ENCODE results near the gene SIL1. TPM values are rescaled to one million over a fixed set of nuclear protein-coding genes. Genes with fewer than 3 reads are reported as not detected.

Gene SIL1
- total RNA-seq, 1 experiment from 2014 or later = 10.7 TPM

GRCh38 chr5:138951091-138951985 lies 246.8 kb downstream of the SIL1 start:
- Mint-ChIP-seq H3K27ac (peak overlapping the region; percentile 59; the same call in 1 of the 2 replicates), H3K4me3 (no peak overlapping the region), H3K36me3 (no peaks in the 10 kb centered on the region), H3K27me3 (ENCODE audit: low read depth) (no peaks in the 10 kb centered on the region), H3K4me1 (peaks cover 36% of the 10 kb centered on the region), H3K9me3 (no peaks in the 10 kb centered on the region)
- POLR2A ChIA-PET = no interaction called here
- TF ChIP-seq GABPB1 (CRISPR knock-in tag; IDR thresholded peaks at IDR 0.05) = no peak
- TF ChIP-seq ZNF425 (CRISPR knock-in tag; conservative IDR thresholded peaks at IDR 0.05) = no peak
- TF ChIP-seq ERG (CRISPR knock-in tag; IDR thresholded peaks at IDR 0.05) = no peak
- TF ChIP-seq IRF1 (CRISPR knock-in tag; IDR thresholded peaks at IDR 0.05) = no peak
- TF ChIP-seq NFE2L1 (CRISPR knock-in tag; IDR thresholded peaks at IDR 0.05) = no peak
- TF ChIP-seq TP53 (CRISPR knock-in tag; IDR thresholded peaks at IDR 0.05) = no peak
- no peak for TF ChIP-seq ZNF219 (CRISPR knock-in tag; IDR thresholded peaks at IDR 0.05; ENCODE audit: borderline replicate concordance)
- no peak for TF ChIP-seq ATF6 (CRISPR knock-in tag; IDR thresholded peaks at IDR 0.05)
- no peak for TF ChIP-seq ZNF423 (CRISPR knock-in tag; IDR thresholded peaks at IDR 0.05)
- no peak for TF ChIP-seq ZNF317 (CRISPR knock-in tag; IDR thresholded peaks at IDR 0.05; ENCODE audit: borderline replicate concordance, low read depth)
- no peak for TF ChIP-seq NR3C1 (CRISPR knock-in tag; conservative IDR thresholded peaks at IDR 0.05; ENCODE audit: low read depth)
- no peak for TF ChIP-seq FOXP1 (CRISPR knock-in tag; IDR thresholded peaks at IDR 0.05; ENCODE audit: borderline replicate concordance)
- no peak for TF ChIP-seq CDX4 (CRISPR knock-in tag; IDR thresholded peaks at IDR 0.05; ENCODE audit: borderline replicate concordance)
- no peak for TF ChIP-seq ELF4 (CRISPR knock-in tag; IDR thresholded peaks at IDR 0.05; ENCODE audit: low read depth)
- no peak for TF ChIP-seq NR1H2 (CRISPR knock-in tag; IDR thresholded peaks at IDR 0.05)
- no peak for TF ChIP-seq RELA (CRISPR knock-in tag; IDR thresholded peaks at IDR 0.05; ENCODE audit: borderline replicate concordance)
- TF ChIP-seq FOXK1 (CRISPR knock-in tag; IDR thresholded peaks at IDR 0.05) = no peak
- no peak for TF ChIP-seq RORB (CRISPR knock-in tag; IDR thresholded peaks at IDR 0.05)
- no peak for TF ChIP-seq ZNF232 (CRISPR knock-in tag; IDR thresholded peaks at IDR 0.05)
- ATAC-seq (no peak), DNase-seq (ENCODE audit: low spot score) (no peak)
- CTCF ChIA-PET = interaction anchor here (0.5 to 1.6 kb wide), 2 partner anchors 358 to 372 kb away, joined by 3 read pairs; no protein-coding TSS in a partner anchor

Data from WTC11 (cell line).